Measurements from ENCODE around the gene GLI2.

DNA sequence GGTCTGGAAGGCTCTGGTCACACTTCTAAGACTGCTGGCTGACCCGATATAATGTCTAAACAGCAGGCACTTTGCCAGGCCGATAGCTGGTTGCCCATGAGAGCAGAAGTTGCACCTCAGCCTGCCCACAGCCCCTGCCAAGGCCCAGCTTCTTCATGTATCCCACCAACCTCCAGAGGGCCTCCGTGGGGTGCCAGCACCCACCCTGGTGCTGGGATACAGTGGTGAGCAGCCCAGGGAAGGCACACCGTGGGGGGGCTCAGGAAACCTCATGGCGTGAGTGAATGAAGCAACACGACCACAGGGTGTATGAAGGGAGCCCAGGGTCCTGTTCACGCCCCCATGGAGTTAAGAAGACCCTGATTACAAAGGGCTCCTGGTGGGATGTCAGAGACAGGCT is 16.2 kb upstream of the GLI2 start:
- TF ChIP-seq, protein P1, sequence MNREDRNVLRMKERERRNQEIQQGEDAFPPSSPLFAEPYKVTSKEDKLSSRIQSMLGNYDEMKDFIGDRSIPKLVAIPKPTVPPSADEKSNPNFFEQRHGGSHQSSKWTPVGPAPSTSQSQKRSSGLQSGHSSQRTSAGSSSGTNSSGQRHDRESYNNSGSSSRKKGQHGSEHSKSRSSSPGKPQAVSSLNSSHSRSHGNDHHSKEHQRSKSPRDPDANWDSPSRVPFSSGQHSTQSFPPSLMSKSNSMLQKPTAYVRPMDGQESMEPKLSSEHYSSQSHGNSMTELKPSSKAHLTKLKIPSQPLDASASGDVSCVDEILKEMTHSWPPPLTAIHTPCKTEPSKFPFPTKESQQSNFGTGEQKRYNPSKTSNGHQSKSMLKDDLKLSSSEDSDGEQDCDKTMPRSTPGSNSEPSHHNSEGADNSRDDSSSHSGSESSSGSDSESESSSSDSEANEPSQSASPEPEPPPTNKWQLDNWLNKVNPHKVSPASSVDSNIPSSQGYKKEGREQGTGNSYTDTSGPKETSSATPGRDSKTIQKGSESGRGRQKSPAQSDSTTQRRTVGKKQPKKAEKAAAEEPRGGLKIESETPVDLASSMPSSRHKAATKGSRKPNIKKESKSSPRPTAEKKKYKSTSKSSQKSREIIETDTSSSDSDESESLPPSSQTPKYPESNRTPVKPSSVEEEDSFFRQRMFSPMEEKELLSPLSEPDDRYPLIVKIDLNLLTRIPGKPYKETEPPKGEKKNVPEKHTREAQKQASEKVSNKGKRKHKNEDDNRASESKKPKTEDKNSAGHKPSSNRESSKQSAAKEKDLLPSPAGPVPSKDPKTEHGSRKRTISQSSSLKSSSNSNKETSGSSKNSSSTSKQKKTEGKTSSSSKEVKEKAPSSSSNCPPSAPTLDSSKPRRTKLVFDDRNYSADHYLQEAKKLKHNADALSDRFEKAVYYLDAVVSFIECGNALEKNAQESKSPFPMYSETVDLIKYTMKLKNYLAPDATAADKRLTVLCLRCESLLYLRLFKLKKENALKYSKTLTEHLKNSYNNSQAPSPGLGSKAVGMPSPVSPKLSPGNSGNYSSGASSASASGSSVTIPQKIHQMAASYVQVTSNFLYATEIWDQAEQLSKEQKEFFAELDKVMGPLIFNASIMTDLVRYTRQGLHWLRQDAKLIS (CRISPR knock-in tag; IDR thresholded peaks at IDR 0.05): no peak
- TF ChIP-seq, protein P2, sequence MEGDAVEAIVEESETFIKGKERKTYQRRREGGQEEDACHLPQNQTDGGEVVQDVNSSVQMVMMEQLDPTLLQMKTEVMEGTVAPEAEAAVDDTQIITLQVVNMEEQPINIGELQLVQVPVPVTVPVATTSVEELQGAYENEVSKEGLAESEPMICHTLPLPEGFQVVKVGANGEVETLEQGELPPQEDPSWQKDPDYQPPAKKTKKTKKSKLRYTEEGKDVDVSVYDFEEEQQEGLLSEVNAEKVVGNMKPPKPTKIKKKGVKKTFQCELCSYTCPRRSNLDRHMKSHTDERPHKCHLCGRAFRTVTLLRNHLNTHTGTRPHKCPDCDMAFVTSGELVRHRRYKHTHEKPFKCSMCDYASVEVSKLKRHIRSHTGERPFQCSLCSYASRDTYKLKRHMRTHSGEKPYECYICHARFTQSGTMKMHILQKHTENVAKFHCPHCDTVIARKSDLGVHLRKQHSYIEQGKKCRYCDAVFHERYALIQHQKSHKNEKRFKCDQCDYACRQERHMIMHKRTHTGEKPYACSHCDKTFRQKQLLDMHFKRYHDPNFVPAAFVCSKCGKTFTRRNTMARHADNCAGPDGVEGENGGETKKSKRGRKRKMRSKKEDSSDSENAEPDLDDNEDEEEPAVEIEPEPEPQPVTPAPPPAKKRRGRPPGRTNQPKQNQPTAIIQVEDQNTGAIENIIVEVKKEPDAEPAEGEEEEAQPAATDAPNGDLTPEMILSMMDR (CRISPR knock-in tag; IDR thresholded peaks at IDR 0.05): no peak
- no peak for TF ChIP-seq ZSCAN31 (CRISPR knock-in tag; IDR thresholded peaks at IDR 0.05; ENCODE audit: low read depth)
- no peak for TF ChIP-seq ZNF326 (CRISPR knock-in tag; IDR thresholded peaks at IDR 0.05; ENCODE audit: borderline replicate concordance)
- no peak for TF ChIP-seq MED13 (CRISPR knock-in tag; IDR thresholded peaks at IDR 0.05)
- TF ChIP-seq NFE2L1 (CRISPR knock-in tag; IDR thresholded peaks at IDR 0.05; ENCODE audit: borderline replicate concordance): no peak
- no peak for TF ChIP-seq HOXA7 (CRISPR knock-in tag; IDR thresholded peaks at IDR 0.05)
